ENCODE measurements around the gene ITGA2. TPM values are rescaled to one million over a fixed set of nuclear protein-coding genes. Genes with fewer than 3 reads are reported as not detected.

Gene ITGA2
- total RNA-seq, 4 donors from 2014 or later: 0.34 to 0.88 (median 0.62) TPM

DNA sequence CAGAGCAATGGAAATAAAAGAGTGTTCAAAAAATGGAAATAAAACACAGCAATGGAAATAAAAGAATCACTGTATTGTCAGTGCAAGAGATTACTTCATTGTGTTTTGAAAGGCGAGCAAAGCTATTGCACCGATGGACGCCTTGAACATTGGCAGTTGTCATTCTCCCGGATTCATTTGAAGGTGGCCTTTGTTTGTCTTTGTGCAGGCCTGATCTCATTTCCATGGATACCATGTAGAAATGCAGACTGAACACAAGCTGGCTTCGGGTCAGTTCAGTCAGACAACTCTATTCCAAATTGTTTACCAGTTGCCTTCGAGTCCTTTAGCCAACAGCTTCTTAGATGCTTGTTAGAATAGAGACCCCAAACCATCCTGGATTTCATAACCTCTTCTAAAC, 8.3 kb downstream of the ITGA2 start:
- TF ChIP-seq CTCF (IDR thresholded peaks at IDR 0.05; ENCODE audit: low read depth): no peak

DNA sequence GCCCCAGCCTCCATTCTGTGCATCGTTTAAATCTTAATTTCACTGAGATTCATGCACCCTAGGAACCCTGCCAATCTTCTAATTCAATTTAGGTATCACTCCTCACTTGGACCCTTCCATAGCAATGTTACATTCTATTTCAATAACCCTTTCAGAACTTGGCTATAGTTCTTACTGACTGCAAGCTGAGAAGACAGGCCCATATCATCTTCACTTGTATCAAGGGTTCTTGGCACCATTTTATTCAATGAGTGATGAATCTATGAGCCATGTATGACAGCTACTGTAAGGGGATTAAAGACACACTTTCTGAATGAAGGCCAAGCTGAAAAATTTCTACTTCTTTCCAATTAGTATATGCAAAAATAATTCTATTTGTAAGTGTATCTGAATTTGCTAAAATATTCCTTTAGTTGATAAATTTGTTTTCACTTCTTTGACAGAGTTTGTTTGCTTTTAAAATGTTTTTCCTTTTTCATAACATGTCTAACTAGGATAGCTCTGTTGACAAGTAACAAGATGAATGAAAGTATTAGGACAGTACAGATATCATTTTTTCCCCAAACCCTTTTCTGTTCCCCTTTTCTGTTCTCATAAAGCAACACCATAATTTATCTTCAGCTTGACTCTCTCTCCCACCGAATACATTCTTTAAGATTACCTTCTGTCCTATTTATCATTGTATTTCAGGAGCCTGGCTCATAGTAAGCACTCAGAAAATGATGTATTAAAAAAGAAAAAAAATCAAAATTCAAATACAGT, 9.6 kb downstream of the ITGA2 start:
- no peak for TF ChIP-seq CTCF (IDR thresholded peaks at IDR 0.05; ENCODE audit: low read depth)

DNA sequence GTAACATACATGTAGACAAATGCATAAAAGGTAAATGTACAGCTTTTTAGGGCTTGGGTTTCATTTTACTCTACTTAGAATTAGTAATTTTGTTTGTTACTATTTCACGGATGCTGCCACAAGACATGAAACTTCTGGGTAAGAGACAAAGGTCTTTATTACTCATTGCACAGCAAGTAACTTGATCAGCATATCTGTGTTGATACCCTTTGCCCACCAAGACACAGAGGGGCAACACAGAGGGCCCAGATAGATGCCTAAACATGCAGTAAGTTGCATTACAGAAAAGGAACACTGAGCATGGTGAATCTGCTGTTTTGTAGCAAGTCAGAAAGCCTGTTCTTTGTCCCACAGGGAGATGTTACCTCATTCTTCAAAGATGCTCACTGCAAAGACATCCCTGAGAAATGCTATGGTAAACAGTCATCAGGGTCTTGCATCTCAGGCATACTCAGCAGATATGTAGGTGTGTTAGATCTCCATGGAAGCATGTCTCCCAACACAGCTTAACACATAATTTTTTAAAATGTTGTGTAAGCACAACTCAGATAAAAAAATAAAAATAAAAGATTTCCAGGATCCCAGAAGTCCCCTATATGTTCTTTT, 10.3 kb downstream of the ITGA2 start:
- TF ChIP-seq CTCF (IDR thresholded peaks at IDR 0.05; ENCODE audit: low read depth): no peak

DNA sequence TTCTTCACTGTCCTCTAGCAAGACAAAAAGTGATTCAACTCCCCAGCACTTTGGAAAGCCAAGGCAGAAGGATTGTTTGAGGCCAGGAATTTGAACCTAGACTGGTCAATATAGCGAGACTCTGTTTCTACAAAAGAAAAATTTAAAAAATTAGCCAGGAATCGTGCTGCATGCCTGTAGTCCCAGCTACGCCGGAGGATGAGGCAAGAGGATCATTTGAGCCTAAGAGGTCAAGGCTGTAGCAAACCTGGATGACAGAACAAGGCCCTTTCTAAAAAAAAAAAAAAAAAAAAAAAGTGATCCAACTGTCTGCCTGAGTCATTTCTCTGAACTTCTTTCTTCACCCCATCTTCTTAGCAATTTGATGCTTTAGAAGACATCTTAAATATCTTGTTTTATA, 12.4 kb downstream of the ITGA2 start:
- no peak for TF ChIP-seq CTCF (IDR thresholded peaks at IDR 0.05; ENCODE audit: low read depth)

DNA sequence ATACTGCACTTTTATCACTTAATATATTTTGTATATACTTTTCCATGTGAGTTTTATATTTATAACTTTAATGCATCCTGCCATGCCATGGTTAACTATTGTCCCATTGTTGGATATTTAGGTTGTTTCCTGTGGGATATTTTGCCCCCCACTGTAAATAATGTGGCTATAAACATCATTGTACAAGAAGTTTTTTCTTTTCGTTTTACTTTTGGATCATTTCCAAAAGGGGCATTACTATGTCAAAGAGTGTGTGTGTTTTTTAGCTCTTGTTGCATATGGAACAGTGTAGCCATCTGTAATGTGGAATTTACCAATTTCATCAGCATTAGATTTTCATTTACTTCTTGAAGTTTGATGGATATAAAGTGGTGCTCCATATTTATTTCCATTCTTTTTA, 13.3 kb downstream of the ITGA2 start:
- TF ChIP-seq CTCF (IDR thresholded peaks at IDR 0.05; ENCODE audit: low read depth): no peak

- no peak for TF ChIP-seq CTCF (IDR thresholded peaks at IDR 0.05; ENCODE audit: low read depth)
These were observed 14.0 kb downstream of the ITGA2 start for GRCh38 chr5:53003144-53003543.

GRCh38 chr5:53006911-53007890, 18.0 kb downstream of the ITGA2 start:
- no peak for TF ChIP-seq CTCF (IDR thresholded peaks at IDR 0.05; ENCODE audit: low read depth)

All from subcutaneous adipose tissue (tissue), 4 donors.